Liver (tissue), 3 donors: ENCODE results near the gene ENOPH1.

ENCODE experiments used
- FOXA2 ChIP-seq: IDR thresholded peaks from 2 replicates; pipeline ENCODE4 v1.6.1; 2016; ENCODE audit warnings: antibody characterized with exemption
- GABPA ChIP-seq, 2 donors: IDR thresholded peaks in 1 of 2; conservative IDR thresholded peaks in 1 of 2; 2 replicates each; pipeline ENCODE4 v1.6.1; 2016; ENCODE audit warnings: antibody characterized with exemption in 2 of 2, mild to moderate bottlenecking in 1 of 2, moderate library complexity in 1 of 2
- JUND ChIP-seq, 2 donors: IDR thresholded peaks; 2 replicates each; pipeline ENCODE4 v1.6.1; 2016; ENCODE audit warnings: antibody characterized with exemption in 2 of 2
- REST ChIP-seq: IDR thresholded peaks from 2 replicates; pipeline ENCODE4 v1.6.1; 2016; ENCODE audit warnings: antibody characterized with exemption, mild to moderate bottlenecking
- SP1 ChIP-seq: IDR thresholded peaks from 2 replicates; pipeline ENCODE4 v1.6.1; 2018; ENCODE audit warnings: antibody characterized with exemption, mild to moderate bottlenecking
- TAF1 ChIP-seq: conservative IDR thresholded peaks from 2 replicates; pipeline ENCODE4 v1.6.1; 2016; ENCODE audit warnings: antibody characterized with exemption, mild to moderate bottlenecking
- YY1 ChIP-seq: IDR thresholded peaks from 2 replicates; pipeline ENCODE4 v1.6.1; 2016; ENCODE audit warnings: antibody characterized with exemption, mild to moderate bottlenecking
- ZBTB33 ChIP-seq: IDR thresholded peaks from 2 replicates; pipeline ENCODE4 v1.6.1; 2016; ENCODE audit warnings: antibody characterized with exemption
- TF ChIP-seq, protein P1 (sequence below): fragments of 150-350 bp; IDR thresholded peaks from 2 replicates; pipeline ENCODE4 v1.5.1; 2017; ENCODE audit warnings: improper control_type of control experiment, low read depth, low read length; ENCODE audit not compliant: missing input control
- TF ChIP-seq, protein P2 (sequence below): IDR thresholded peaks from 2 replicates; pipeline ENCODE4 v1.6.1; 2016; ENCODE audit warnings: antibody characterized with exemption
- donor health status: healthy.
- donor health status: healthy.

GRCh38 chr4:82481506-82481840, 51.1 kb downstream of the ENOPH1 start:
- TF ChIP-seq, protein P1, sequence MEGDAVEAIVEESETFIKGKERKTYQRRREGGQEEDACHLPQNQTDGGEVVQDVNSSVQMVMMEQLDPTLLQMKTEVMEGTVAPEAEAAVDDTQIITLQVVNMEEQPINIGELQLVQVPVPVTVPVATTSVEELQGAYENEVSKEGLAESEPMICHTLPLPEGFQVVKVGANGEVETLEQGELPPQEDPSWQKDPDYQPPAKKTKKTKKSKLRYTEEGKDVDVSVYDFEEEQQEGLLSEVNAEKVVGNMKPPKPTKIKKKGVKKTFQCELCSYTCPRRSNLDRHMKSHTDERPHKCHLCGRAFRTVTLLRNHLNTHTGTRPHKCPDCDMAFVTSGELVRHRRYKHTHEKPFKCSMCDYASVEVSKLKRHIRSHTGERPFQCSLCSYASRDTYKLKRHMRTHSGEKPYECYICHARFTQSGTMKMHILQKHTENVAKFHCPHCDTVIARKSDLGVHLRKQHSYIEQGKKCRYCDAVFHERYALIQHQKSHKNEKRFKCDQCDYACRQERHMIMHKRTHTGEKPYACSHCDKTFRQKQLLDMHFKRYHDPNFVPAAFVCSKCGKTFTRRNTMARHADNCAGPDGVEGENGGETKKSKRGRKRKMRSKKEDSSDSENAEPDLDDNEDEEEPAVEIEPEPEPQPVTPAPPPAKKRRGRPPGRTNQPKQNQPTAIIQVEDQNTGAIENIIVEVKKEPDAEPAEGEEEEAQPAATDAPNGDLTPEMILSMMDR = no peak
- TF ChIP-seq FOXA2 (no peak), SP1 (no peak), REST (no peak), YY1 (no peak), JUND (IDR thresholded peaks at IDR 0.05) (no peak), ZBTB33 (no peak), GABPA (IDR thresholded peaks at IDR 0.05 in 1 of 2, conservative IDR thresholded peaks at IDR 0.05 in 1 of 2) (no peak), TAF1 (no peak)
- TF ChIP-seq, protein P2, sequence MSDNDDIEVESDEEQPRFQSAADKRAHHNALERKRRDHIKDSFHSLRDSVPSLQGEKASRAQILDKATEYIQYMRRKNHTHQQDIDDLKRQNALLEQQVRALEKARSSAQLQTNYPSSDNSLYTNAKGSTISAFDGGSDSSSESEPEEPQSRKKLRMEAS = no peak
